K562 (cell line): Measurements from ENCODE around the gene OPA3. TPM values are rescaled to one million over a fixed set of nuclear protein-coding genes. Genes with fewer than 3 reads are reported as not detected.

Experiments
- FOXA3 ChIP-seq, 2 experiments: fragments of 450-650 bp in 1 of 2; sonication (generic) in 1 of 2; formaldehyde crosslinking; IDR thresholded peaks in 1 of 2; conservative IDR thresholded peaks in 1 of 2; 2 replicates each; pipeline versions ENCODE4 v1.4.0 to v1.8.0; 2020 to 2022; ENCODE audit warnings: mild to moderate bottlenecking in 2 of 2, missing genetic modification reagents in 1 of 2
- STAT5A ChIP-seq: IDR thresholded peaks from 2 replicates; pipeline ENCODE4 v1.6.1; 2012; ENCODE audit warnings: low read length, inconsistent platforms, borderline replicate concordance
- ZBTB40 ChIP-seq, 2 experiments: fragments of 450-650 bp in 1 of 2; sonication (generic) in 1 of 2; formaldehyde crosslinking in 1 of 2; IDR thresholded peaks; 2 replicates each; pipeline versions ENCODE4 v1.7.1 to v1.9.0; 2016 to 2022; ENCODE audit warnings: inconsistent platforms in 1 of 2, mild to moderate bottlenecking in 1 of 2, missing genetic modification reagents in 1 of 2
- polyA plus RNA-seq, 8 experiments: library from polyadenylated mRNA; depleted of rRNA in 4 of 8; stranded (reverse) in 5 of 8; unstranded in 3 of 8; fragments of >200 nt; fragmentation: Nextera tagmentation in 2 of 8; fragmentation: Illumina TruSeq in 1 of 8; extraction: Ambion mirVana in 2 of 8; extraction: Trizol in 1 of 8; gene quantifications; 2 replicates each; pipeline versions ENCODE4 v1.2.1 to v1.2.3, GENCODE V29; 2011 to 2014; ENCODE audit warnings: inconsistent platforms in 1 of 8, missing spikeins in 1 of 8
- total RNA-seq, 7 experiments: library from RNA; depleted of rRNA in 6 of 7; stranded (reverse); fragments of >200 nt in 6 of 7; fragmentation: Illumina TruSeq in 2 of 7; extraction: Trizol in 2 of 7; gene quantifications; 2 replicates each; pipeline versions ENCODE4 v1.2.1 to v1.2.3, GENCODE V29; 2011 to 2021; ENCODE audit warnings: low replicate concordance in 1 of 7
- TF ChIP-seq, protein P1 (sequence below), 2 experiments: fragments of 450-650 bp; IDR thresholded peaks; 2 replicates each; pipeline ENCODE4 v1.6.1; 2016; ENCODE audit warnings: mild to moderate bottlenecking in 2 of 2, borderline replicate concordance in 1 of 2, low read depth in 1 of 2, moderate library complexity in 1 of 2

OPA3 gene
- total and polyA plus RNA-seq, 9 of the 15 experiments (the other 6 are each of a cell fraction or from before 2014, with no cell fraction given): 1.4 to 18.8 (median 9.0) TPM

GRCh38 chr19:45523642-45524256 lies 60.9 kb downstream of the OPA3 start (continued):
- TF ChIP-seq, protein P1, sequence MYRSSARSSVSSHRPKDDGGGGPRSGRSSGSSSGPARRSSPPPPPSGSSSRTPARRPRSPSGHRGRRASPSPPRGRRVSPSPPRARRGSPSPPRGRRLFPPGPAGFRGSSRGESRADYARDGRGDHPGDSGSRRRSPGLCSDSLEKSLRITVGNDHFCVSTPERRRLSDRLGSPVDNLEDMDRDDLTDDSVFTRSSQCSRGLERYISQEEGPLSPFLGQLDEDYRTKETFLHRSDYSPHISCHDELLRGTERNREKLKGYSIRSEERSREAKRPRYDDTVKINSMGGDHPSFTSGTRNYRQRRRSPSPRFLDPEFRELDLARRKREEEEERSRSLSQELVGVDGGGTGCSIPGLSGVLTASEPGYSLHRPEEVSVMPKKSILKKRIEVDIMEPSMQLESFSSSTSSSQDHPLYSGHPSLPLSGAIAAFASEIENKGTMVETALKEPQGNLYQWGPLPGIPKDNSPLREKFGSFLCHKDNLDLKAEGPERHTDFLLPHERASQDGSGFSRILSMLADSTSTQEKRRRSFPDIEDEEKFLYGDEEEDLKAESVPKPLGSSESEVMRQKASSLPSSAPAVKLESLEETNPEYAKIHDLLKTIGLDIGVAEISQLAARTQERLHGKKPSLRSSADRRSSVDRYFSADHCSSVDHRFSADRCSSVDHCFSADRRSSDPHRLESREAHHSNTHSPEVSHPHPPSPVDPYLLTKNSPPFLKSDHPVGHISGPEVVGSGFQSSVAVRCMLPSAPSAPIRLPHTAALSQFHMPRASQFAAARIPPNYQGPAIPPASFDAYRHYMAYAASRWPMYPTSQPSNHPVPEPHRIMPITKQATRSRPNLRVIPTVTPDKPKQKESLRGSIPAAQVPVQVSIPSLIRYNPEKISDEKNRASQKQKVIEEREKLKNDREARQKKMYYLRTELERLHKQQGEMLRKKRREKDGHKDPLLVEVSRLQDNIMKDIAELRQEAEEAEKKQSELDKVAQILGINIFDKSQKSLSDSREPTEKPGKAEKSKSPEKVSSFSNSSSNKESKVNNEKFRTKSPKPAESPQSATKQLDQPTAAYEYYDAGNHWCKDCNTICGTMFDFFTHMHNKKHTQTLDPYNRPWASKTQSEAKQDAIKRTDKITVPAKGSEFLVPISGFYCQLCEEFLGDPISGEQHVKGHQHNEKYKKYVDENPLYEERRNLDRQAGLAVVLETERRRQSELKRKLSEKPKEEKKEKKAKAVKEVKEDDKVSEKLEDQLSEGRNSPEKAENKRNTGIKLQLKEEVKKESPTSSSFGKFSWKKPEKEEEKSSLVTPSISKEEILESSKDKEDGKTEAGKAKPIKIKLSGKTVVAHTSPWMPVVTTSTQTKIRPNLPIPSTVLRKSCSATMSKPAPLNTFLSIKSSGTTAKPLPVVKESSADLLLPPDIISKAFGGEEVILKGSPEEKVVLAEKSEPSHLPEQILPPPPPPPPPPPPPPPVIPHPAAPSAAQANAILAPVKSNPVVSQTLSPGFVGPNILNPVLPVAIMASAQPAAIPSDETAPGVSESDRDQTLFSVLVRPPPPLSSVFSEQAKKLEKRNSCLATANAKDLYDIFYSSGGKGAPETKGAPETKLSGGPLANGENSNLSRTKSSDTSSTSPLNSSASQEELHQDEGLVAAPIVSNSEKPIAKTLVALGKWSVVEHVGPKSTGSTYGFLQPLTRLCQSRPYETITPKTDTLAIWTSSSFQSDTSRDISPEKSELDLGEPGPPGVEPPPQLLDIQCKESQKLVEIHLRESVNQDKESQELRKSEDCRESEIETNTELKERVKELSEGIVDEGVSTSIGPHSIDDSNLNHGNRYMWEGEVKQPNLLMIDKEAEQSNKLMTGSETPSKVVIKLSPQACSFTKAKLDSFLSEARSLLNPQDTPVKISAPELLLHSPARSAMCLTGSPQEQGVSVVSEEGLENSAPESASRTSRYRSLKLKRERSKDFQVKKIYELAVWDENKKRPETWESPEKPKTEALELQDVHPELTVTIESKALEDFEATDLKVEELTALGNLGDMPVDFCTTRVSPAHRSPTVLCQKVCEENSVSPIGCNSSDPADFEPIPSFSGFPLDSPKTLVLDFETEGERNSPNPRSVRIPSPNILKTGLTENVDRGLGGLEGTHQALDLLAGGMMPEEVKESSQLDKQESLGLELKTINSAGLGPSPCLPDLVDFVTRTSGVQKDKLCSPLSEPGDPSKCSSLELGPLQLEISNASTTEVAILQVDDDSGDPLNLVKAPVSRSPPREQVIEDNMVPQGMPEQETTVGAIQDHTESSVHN (IDR thresholded peaks at IDR 0.05; ENCODE audit: borderline replicate concordance in 1 of 2, low read depth in 1 of 2): no peak
- TF ChIP-seq FOXA3 (CRISPR knock-in tag; conservative IDR thresholded peaks at IDR 0.05 in 1 of 2, IDR thresholded peaks at IDR 0.05 in 1 of 2) (no peak), STAT5A (no peak), ZBTB40 (IDR thresholded peaks at IDR 0.05) (no peak), ZBTB40 (CRISPR knock-in tag; IDR thresholded peaks at IDR 0.05) (no peak)
